Upper lobe of left lung (tissue), 6 donors: ENCODE measurements around the gene ITSN2. TPM values are rescaled to one million over a fixed set of nuclear protein-coding genes. Genes with fewer than 3 reads are reported as not detected.
A peak's percentile ranks its signal among the peaks of the same experiment; 100 is the strongest.

ENCODE experiments used
- ATAC-seq, 2 donors: fragments of 200-7000 bp; cut with Tn5 transposase; one replicate each; pipeline ENCODE4 v1.9.1; 2022; ENCODE audit warnings: mild to moderate bottlenecking in 2 of 2, moderate library complexity in 2 of 2; ENCODE audit not compliant: low FRiP score in 2 of 2
- DNase-seq, 2 donors: peaks; one replicate each; pipeline ENCODE4 v3.0.0-alpha.2; 2019 to 2020
- H3K27ac ChIP-seq, 4 donors: fragments of 200-600 bp; sonication (generic); one replicate each; pipeline ENCODE4 v1.5.1; 2016 to 2019
- H3K27me3 ChIP-seq, 4 donors: fragments of 200-600 bp; sonication (generic); one replicate each; pipeline ENCODE4 v1.5.1; 2017 to 2019
- H3K36me3 ChIP-seq, 4 donors: fragments of 200-600 bp; sonication (generic); one replicate each; pipeline ENCODE4 v1.5.1; 2016 to 2019
- H3K4me1 ChIP-seq, 4 donors: fragments of 200-600 bp; sonication (generic); one replicate each; pipeline ENCODE4 v1.5.1; 2018 to 2019
- H3K4me3 ChIP-seq, 4 donors: fragments of 200-600 bp; sonication (generic); one replicate each; pipeline ENCODE4 v1.5.1; 2017 to 2019; ENCODE audit warnings: mild to moderate bottlenecking in 2 of 4, moderate library complexity in 1 of 4
- H3K9me3 ChIP-seq, 4 donors: fragments of 200-600 bp; sonication (generic); one replicate each; pipeline ENCODE4 v1.5.1; 2018 to 2019
- EP300 ChIP-seq, 4 donors: sonication (generic); formaldehyde crosslinking; IDR thresholded peaks; one replicate each; pipeline ENCODE4 v1.5.1; 2017; ENCODE audit warnings: antibody characterized with exemption in 4 of 4, control low read depth in 2 of 4
- POLR2A ChIP-seq, 4 donors: fragments of 450-650 bp; IDR thresholded peaks; one replicate each; pipeline ENCODE4 v1.5.1; 2016 to 2017; ENCODE audit warnings: antibody characterized with exemption in 4 of 4, mild to moderate bottlenecking in 2 of 4
- POLR2AphosphoS5 ChIP-seq, 2 donors: sonication (generic); formaldehyde crosslinking; IDR thresholded peaks; one replicate each; pipeline ENCODE4 v1.5.1; 2017; ENCODE audit warnings: antibody characterized with exemption in 2 of 2
- WGBS, 2 donors: methylation state at CpG; one replicate each; pipeline ENCODE4 v1.1.5; 2017 to 2018; 5-methylcytosine and 5-hydroxymethylcytosine counted together
- total RNA-seq, 6 donors: library from RNA; depleted of rRNA in 4 of 6; stranded (reverse); fragments of >200 nt in 4 of 6; gene quantifications; one replicate each; pipeline versions ENCODE4 v1.1.0 to v1.2.1, GENCODE V29; 2016 to 2021
- TF ChIP-seq, protein P1 (sequence below), 6 experiments: fragments of 450-650 bp in 4 of 6; fragments of 200-600 bp in 2 of 6; sonication (generic) in 2 of 6; IDR thresholded peaks; one replicate each; pipeline ENCODE4 v1.5.1; 2016 to 2019; ENCODE audit warnings: antibody characterized with exemption in 6 of 6
- donor health status: DM: no; HTN: no; CAD: no; lungs with moderate emphysema.
- donor health status: DM: no; HTN: yes; CAD: no; lungs with severe emphysema.

ITSN2 gene
- total RNA-seq, 6 donors from 2014 or later: 73.4 to 119 (median 91.3) TPM

DNA sequence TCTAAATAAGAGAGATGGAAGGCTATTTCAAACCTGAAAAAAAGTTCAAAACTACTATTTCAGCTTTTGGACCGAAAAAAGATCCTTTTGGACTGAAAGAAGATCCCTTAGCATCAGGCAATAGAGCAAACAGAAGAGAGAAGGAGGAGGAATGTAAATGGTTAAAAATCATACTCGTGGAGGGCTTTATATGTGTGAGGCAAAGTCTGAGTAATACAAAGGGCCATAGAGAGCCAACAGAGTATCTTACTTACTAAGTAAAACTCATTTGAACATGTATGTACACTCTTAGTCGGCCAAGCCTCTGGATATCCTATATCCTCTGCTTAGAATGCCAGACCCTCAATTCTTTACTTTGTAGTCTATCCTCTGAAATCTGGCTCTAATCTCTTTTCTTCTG lies 55.7 kb downstream of the ITSN2 start:
- no peak for TF ChIP-seq EP300 (IDR thresholded peaks at IDR 0.05)
- no peak for TF ChIP-seq POLR2AphosphoS5 (IDR thresholded peaks at IDR 0.05)
- TF ChIP-seq POLR2A (IDR thresholded peaks at IDR 0.05): no peak
- TF ChIP-seq, protein P1, sequence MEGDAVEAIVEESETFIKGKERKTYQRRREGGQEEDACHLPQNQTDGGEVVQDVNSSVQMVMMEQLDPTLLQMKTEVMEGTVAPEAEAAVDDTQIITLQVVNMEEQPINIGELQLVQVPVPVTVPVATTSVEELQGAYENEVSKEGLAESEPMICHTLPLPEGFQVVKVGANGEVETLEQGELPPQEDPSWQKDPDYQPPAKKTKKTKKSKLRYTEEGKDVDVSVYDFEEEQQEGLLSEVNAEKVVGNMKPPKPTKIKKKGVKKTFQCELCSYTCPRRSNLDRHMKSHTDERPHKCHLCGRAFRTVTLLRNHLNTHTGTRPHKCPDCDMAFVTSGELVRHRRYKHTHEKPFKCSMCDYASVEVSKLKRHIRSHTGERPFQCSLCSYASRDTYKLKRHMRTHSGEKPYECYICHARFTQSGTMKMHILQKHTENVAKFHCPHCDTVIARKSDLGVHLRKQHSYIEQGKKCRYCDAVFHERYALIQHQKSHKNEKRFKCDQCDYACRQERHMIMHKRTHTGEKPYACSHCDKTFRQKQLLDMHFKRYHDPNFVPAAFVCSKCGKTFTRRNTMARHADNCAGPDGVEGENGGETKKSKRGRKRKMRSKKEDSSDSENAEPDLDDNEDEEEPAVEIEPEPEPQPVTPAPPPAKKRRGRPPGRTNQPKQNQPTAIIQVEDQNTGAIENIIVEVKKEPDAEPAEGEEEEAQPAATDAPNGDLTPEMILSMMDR (IDR thresholded peaks at IDR 0.05): no peak
- Histone ChIP-seq H3K27me3 (no peaks in the 10 kb centered on the region), H3K27ac (peak overlapping the region; percentile 23 to 57 (median 44)), H3K9me3 (no peaks in the 10 kb centered on the region), H3K36me3 (peaks cover 8 to 87% (median 49%) of the 10 kb centered on the region in 4 donors), H3K4me3 (no peak overlapping the region), H3K4me1 (peaks cover 0 to 8% (median 5%) of the 10 kb centered on the region in 4 donors)
- ATAC-seq (peak in 1 of 2 donors; percentile 54), DNase-seq (no peak)
- 58 to 72% methylated on average over 3 of the region's 3 CpGs for WGBS, 2 donors

DNA sequence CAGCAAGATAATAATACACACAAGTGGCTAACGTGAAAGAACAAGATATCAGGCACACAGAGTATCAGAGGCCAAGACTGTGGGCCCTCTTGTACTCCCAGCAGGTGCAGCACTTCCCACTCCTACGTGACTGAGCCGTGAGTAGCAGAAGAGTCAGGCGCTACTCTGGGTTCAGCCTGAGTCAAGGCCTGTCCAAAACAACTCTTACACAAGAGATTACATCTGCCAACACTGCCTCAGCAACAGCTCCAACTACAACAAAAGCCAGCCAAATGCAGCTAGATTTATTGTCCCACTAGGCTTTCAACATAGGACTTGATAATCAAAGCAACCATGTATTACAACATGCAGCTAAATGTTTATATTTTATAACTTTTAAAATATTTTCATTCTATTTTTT lies 56.2 kb downstream of the ITSN2 start:
- no peaks in the 10 kb centered on the region for H3K27me3 ChIP-seq
- ATAC-seq: peak; percentile 95 to 97
- H3K4me1 ChIP-seq: peaks cover 0 to 8% (median 5%) of the 10 kb centered on the region in 4 donors
- H3K27ac ChIP-seq: peak overlapping the region; percentile 40 to 61 (median 52)
- H3K36me3 ChIP-seq: peaks cover 14 to 87% (median 49%) of the 10 kb centered on the region in 4 donors
- no peak for TF ChIP-seq POLR2A (IDR thresholded peaks at IDR 0.05)
- TF ChIP-seq EP300 (IDR thresholded peaks at IDR 0.05): peak in 1 of 4 donors; percentile 59
- peak in 1 of 2 donors; percentile 76 for TF ChIP-seq POLR2AphosphoS5 (IDR thresholded peaks at IDR 0.05)
- TF ChIP-seq, protein P1 (IDR thresholded peaks at IDR 0.05): no peak
- H3K9me3 ChIP-seq: no peaks in the 10 kb centered on the region
- DNase-seq: peak in 1 of 2 donors; percentile 87
- no peak overlapping the region for H3K4me3 ChIP-seq
- WGBS, 2 donors: 55 to 66% methylated on average over 4 of the region's 4 CpGs

DNA sequence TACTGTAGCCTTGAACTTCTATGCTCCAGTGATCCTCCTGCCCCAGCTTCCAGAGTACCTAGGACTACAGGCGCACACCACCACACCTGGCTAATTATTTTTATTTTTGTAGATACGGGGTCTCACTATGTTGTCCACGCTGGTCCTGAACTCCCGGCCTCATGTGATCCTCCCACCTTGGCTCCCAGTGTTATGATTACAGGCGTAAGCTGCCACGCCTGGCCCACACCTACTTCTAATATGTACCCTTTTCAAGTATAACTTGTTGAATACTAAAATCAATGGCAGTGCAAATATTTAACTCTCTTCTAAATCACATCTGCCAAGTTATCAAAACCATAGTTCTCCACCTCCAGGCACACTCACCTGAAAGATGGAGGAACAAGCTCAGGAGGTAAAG lies 58.7 kb downstream of the ITSN2 start:
- DNase-seq: peak in 1 of 2 donors; percentile 51
- ATAC-seq: no peak
- Histone ChIP-seq H3K27ac (no peak overlapping the region), H3K27me3 (no peaks in the 10 kb centered on the region), H3K4me3 (no peak overlapping the region), H3K36me3 (peaks cover 29 to 87% (median 54%) of the 10 kb centered on the region in 4 donors), H3K9me3 (no peaks in the 10 kb centered on the region), H3K4me1 (peaks cover 0 to 8% (median 5%) of the 10 kb centered on the region in 4 donors)
- 81 to 85% methylated on average over 6 of the region's 6 CpGs for WGBS, 2 donors
- no peak for TF ChIP-seq POLR2AphosphoS5 (IDR thresholded peaks at IDR 0.05)
- TF ChIP-seq, protein P1 (IDR thresholded peaks at IDR 0.05): no peak
- TF ChIP-seq EP300 (IDR thresholded peaks at IDR 0.05): no peak
- TF ChIP-seq POLR2A (IDR thresholded peaks at IDR 0.05): no peak

DNA sequence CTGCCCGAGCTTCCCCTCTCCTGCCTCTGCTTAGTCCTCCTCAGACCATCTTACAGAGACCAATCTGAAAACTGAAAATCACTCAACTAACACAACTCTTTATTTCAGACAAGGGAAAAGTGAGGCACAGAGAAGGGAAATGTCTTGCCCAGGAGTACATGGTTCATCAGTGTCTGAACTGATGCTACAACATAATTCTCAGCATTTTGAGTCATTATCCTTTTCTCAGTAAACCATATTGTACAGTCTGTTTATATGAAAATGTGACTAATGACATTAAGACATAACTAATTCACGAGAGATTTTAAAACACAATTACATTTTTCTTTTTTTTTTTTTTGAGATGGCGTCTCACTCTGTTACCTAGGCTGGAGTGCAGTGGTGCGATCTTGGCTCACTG lies 62.7 kb downstream of the ITSN2 start:
- ATAC-seq: no peak
- H3K36me3 ChIP-seq: peaks cover 54 to 100% (median 76%) of the 10 kb centered on the region in 4 donors
- DNase-seq: no peak
- WGBS, 2 donors: 90 to 92% methylated on average over 4 of the region's 4 CpGs
- no peak overlapping the region for H3K27ac ChIP-seq
- TF ChIP-seq, protein P1 (IDR thresholded peaks at IDR 0.05): no peak
- no peak for TF ChIP-seq POLR2A (IDR thresholded peaks at IDR 0.05)
- TF ChIP-seq POLR2AphosphoS5 (IDR thresholded peaks at IDR 0.05): no peak
- no peak for TF ChIP-seq EP300 (IDR thresholded peaks at IDR 0.05)
- no peaks in the 10 kb centered on the region for H3K4me1 ChIP-seq
- H3K9me3 ChIP-seq: no peaks in the 10 kb centered on the region
- no peaks in the 10 kb centered on the region for H3K27me3 ChIP-seq
- H3K4me3 ChIP-seq: no peak overlapping the region

DNA sequence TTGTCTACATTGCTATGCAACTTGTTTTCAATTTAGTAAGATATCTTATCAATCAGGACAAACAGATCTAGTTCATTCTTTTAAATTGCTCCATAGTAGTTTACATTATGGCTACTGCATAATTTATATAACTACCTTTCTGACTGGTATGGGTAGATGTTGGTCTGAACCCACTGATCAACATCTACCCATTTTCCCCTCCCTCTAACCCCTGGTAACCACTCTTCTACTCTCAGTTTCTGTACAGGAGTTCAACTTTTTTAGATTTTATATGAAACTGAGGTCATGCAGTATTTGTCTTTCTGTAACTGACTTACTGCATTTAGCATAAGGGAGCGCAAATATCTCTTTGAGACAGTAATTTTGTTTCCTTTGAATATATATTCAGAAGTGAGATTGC lies 73.2 kb downstream of the ITSN2 start:
- DNase-seq (no peak), ATAC-seq (no peak)
- Histone ChIP-seq H3K9me3 (no peaks in the 10 kb centered on the region), H3K27ac (no peak overlapping the region), H3K4me3 (no peak overlapping the region), H3K4me1 (no peaks in the 10 kb centered on the region), H3K27me3 (no peaks in the 10 kb centered on the region), H3K36me3 (peaks cover 0 to 61% (median 20%) of the 10 kb centered on the region in 4 donors)
- TF ChIP-seq POLR2A (IDR thresholded peaks at IDR 0.05) (no peak), POLR2AphosphoS5 (IDR thresholded peaks at IDR 0.05) (no peak), EP300 (IDR thresholded peaks at IDR 0.05) (no peak)
- TF ChIP-seq, protein P1 (IDR thresholded peaks at IDR 0.05): no peak
- WGBS, 2 donors: 97 to 100% methylated on average over 1 of the region's 1 CpG
